ENCODE measurements around the gene ENOX2. TPM values are rescaled to one million over a fixed set of nuclear protein-coding genes. Genes with fewer than 3 reads are reported as not detected.

The ENOX2 gene
- polyA plus RNA-seq, 3 donors: 13.8 to 16.1 (median 15.5) TPM

DNA sequence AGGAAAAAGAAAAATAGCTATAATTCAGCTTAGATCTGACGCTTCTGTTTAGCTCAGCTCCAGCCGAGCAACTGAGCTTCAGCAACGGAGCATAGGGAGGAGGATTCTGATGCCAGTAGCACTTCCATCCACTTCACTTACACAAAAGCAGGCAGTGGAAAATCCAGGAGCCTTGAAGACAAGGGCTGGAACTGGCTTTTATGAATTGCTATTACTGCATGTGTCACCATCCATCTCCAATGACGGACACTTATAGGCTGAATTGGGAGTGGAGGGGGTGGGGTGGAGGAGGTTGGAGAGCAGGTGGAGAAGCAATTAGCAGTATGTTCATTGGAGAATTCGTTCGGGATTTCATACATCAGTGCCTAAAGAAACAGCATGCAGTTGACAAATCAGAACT, 15.6 kb downstream of the ENOX2 start:
- peak; percentile 20 for DNase-seq

DNA sequence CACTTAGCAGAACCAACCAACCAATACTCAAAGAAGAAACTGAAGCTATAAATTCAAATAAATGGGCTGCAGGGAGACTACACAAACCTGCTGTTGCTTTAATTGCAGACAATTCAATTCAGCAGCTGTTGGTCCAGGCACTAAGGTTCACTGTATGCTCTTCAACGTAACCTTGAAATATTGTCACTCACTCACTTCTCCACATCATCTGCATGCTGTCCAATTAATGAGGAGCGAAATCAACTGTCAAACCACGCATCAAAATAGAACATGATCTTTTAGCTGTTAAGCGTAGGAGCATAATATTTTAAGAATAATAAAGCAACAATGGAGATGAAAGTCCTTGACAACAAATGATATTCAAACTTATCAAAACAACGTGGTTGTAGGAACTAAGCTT, 17.0 kb downstream of the ENOX2 start:
- no peak for DNase-seq

DNA sequence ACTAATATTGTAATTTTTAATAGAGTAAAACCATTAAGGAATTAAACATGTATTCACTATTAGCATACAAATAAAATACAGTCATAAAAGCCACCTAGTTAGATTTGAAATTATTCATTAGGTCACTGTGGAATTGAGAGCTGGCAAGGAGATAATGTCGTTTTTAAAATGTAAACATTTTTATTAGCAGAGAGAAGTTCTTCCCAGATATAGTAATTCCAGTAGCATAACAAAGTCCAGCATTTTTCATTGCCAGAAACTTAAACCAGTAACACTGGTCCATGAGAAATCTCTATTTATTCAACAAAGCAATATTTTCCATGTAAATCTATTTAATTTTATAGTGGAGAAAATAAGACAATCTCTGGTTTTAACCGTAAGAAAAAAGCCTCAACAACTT, 17.5 kb downstream of the ENOX2 start:
- DNase-seq: no peak

- DNase-seq: no peak
These were observed 18.4 kb downstream of the ENOX2 start for GRCh38 chrX:130884627-130885026.

DNA sequence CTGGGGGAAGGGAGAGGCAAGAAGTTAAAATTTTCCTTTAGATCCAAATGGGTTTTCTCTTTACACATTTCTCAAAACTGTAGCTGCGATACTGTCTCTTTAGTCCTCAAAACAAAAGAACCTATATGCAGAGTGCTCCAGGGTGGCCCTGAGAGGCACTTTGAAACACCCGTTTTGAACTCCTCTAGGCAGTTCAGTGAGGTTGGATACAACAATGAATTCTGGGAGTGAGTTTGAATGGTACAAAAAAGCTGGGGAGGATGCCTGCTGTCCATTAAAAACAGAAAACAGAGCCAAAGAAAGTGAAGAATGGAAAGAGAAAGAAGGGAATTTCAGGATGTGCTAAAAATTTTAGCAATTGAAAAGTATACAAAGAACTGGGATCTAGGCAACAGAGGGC, 23.1 kb downstream of the ENOX2 start:
- no peak for DNase-seq

GRCh38 chrX:130878350-130879341, 24.4 kb downstream of the ENOX2 start:
- DNase-seq: no peak

GRCh38 chrX:130877892-130878341, 25.1 kb downstream of the ENOX2 start:
- DNase-seq: no peak

DNA sequence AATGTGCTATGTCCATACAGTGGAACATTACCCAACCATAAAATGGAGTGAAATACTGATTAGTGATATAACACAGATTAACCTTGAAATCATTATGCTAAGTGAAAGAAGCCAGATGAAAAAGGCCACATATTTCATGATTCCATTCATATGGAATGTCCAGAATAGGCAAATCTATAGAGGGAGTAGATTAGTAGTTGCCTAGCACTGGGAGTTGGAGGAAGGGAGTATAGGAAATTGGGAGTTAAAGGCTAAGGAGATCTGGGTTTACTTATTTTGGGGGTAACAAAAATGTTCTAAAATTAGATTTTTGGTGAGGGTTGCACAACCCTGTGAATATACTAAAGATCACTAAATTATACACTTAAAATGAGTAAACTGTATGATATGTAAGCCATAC, 26.8 kb downstream of the ENOX2 start:
- DNase-seq: no peak

DNA sequence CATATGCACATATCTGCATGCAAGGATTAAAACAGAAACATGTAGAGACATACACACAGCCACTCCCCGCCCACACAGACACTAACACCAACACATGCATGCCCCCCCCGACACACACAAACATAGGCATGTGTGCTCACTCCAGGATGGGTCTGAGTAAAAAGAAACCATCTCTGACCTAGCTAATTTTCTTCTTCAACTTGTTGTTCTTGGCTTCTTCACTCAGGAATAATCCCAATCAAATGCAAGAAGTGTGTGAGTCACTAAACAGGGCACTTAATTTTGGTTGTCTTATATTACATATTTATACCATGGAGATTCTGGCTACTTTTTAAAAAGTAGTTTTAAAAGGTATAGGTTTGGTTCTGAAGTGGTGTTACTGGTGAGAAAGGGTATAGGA, 28.3 kb downstream of the ENOX2 start:
- no peak for DNase-seq

GRCh38 chrX:130869239-130869638, 33.8 kb downstream of the ENOX2 start:
- DNase-seq: no peak

GRCh38 chrX:130861462-130861861, 41.5 kb downstream of the ENOX2 start:
- no peak for DNase-seq

- no peak for DNase-seq
These were observed 45.8 kb downstream of the ENOX2 start for GRCh38 chrX:130857207-130857606.

DNA sequence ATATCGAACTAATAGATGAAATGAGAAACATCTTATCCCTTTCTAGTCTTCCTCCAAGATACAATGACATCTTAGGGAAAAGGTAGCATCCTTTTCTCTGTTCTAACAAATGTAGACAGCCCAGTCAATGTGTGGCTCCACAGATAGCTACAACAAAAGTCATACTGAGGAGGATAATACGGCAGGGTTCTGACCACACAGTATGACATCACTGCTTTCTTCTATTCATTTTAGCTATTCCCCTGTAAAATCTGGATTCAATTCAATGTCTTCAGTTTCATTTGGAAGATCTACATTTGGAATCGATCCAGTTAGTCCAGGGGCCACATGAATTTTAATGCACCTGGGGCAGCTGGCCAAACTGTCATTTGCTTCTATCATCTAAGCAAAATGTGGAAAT, 51.4 kb downstream of the ENOX2 start:
- no peak for DNase-seq

- no peak for DNase-seq
These were observed 54.2 kb downstream of the ENOX2 start for GRCh38 chrX:130848763-130849162.

- DNase-seq: no peak
These were observed 56.3 kb downstream of the ENOX2 start for GRCh38 chrX:130846746-130847145.

- peak; percentile 4 for DNase-seq
These were observed 61.2 kb downstream of the ENOX2 start for GRCh38 chrX:130841776-130842175.

DNA sequence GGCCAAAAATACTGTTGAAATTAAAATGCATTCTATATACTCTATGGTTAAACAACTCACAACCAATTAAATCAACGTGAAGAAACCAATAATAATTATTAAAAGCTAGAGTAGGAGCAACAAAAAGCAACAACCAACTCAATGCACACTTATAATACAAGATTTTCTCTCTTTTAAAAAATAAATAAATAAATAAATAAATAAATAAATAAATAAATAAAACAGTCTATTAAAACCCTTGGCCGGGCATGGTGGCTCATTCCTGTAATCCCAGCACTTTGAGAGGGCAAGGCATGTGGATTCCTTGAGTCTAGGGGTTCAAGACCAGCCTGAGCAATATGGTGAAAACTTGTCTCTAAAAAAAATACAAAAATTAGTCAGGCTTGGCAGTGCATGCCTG, 62.7 kb downstream of the ENOX2 start:
- DNase-seq: no peak

GRCh38 chrX:130836447-130836846, 66.6 kb downstream of the ENOX2 start:
- no peak for DNase-seq

DNA sequence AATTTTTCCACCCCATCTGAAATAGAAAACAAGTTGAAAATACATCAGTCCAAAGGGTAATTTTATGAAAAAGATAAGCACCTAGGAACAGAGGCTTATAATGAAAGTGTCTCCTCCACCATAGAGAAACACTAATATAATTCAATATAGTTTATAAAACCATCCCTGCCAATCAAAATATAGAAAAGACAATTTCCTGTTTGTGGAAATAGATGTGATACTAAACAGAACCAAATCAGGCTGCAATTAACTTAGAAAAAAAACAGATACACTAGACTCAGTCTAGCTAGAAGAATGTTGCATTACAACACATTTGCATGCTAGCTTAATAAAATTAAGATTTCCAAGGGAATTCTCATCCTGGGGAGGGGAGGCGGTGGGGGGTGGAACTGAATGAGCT, 68.2 kb downstream of the ENOX2 start:
- no peak for DNase-seq

DNA sequence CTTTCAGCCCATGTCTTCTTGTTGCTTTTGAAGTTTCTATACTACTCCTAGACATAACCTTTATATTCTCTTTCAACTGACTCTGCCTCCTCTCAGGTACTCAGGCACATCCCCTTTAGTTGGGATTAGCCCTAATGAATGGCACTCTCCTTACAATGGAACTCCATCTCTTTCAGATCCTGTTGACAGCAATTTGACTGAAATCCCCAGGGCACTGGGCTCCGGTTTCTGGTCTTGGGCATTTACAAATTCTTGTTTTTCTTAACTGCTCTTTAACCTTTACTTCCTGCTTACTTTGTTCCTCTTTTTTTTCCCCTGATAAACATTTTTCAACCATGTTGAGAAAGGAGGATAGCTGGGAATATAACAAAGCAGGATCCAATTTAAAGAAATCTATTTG, 68.9 kb downstream of the ENOX2 start:
- DNase-seq: no peak

- DNase-seq: no peak
These were observed 71.7 kb downstream of the ENOX2 start for GRCh38 chrX:130831347-130831722.

DNA sequence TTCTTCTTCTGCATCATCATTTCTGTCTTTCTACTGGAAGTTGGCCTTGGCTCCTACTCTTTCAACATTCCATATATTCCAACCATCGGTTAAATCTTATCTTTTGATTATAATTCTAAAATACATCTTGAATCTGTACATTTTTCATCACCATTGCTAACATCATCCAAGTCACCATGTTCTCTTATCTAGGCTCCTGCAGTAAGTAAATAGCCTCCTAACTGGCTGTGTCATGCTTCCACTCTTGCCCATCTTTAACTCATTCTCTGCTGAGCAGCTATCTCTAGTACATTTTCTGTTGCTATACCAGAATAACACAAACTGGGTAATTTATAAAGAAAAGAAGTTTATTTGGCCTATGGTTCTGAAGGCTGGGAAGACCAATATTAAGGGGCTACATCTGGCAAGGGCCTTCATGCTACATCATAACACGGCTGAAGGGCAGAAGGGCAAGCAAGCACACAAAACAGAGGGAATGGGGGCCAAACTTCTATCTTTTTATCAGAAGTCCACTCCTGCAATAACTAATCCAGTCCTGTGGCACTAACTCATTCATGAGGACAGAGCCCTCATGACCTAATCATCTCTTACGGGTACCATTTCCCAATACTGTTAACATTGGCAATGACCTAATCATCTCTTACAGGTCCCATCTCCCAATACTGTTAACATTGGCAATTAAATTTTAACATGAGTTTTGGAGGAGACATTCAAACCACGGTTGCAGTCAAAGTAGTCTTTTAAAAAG, 72.2 kb downstream of the ENOX2 start:
- DNase-seq: no peak
